Hepatocyte (in vitro differentiated cells): ENCODE results near the gene RRAD.

ENCODE experiments used
- CTCF ChIP-seq: fragments of 200-600 bp; sonication (generic); IDR thresholded peaks from 2 replicates; pipeline ENCODE4 v1.5.1; 2016; ENCODE audit warnings: antibody characterized with exemption, mild to moderate bottlenecking; ENCODE audit not compliant: poor library complexity
- EZH2 ChIP-seq: fragments of 200-600 bp; sonication (generic); IDR thresholded peaks from 2 replicates; pipeline ENCODE4 v1.6.1; 2016; ENCODE audit warnings: antibody characterized with exemption, mild to moderate bottlenecking, borderline replicate concordance

- TF ChIP-seq CTCF (no peak), EZH2 (no peak)
These were observed 17.2 kb downstream of the RRAD start for GRCh38 chr16:66908116-66908515.
